Measurements from ENCODE around the gene KCNH1. TPM values are rescaled to one million over a fixed set of nuclear protein-coding genes. Genes with fewer than 3 reads are reported as not detected.

Gene KCNH1
- total RNA-seq, 1 donor from 2014 or later, result 10.1 TPM

DNA sequence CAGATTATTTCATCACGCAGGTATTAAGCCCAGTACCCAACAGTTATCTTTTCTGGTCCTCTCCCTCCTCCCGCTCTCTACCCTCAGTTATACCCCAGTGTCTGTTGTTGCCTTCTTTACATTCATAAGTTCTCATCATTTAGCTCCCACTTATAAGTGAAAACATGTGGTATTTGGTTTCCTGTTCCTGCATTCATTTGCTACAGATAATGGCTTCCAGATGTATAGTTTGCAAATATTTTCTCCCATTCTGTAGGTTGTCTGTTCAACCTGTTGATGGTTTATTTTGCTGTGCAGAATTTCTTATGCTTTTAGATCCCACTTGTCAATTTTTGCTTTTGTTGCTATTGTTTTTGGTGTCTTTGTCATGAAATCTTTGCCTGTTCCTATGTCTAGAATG is 21.1 kb upstream of the KCNH1 start:
- no peak overlapping the region for H3K4me3 ChIP-seq (ENCODE audit: low read depth, low read length)
- DNase-seq (ENCODE audit: low read depth), result no peak
- no peak for TF ChIP-seq CTCF (conservative IDR thresholded peaks at IDR 0.05; ENCODE audit: low read depth, low read length)

GRCh38 chr1:211153932-211154331 is 20.0 kb upstream of the KCNH1 start:
- no peak for TF ChIP-seq CTCF (conservative IDR thresholded peaks at IDR 0.05; ENCODE audit: low read depth, low read length)
- H3K4me3 ChIP-seq (ENCODE audit: low read depth, low read length), result no peak overlapping the region
- no peak for DNase-seq (ENCODE audit: low read depth)

GRCh38 chr1:211148366-211148765 is 14.4 kb upstream of the KCNH1 start:
- no peak for DNase-seq (ENCODE audit: low read depth)
- H3K4me3 ChIP-seq (ENCODE audit: low read depth, low read length), result no peak overlapping the region
- TF ChIP-seq CTCF (conservative IDR thresholded peaks at IDR 0.05; ENCODE audit: low read depth, low read length), result no peak

DNA sequence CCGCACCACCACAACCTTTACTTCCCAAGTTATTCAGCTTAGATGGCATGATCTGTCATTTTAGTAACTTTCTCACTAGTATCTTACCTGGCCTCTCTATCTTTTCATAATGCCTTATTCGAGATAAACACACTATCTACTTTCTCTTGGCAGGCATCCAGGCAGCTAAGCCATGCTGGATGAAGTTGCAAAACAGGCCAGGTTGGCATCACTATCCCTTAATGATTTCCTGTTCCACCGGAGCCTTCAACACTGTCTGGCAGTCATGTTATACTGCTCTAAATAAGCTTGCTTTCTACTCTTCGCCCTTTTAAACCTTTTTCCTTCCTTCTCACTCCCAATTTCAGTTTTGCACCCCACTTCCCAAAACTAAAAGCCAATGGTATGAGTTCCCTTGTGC is 12.0 kb upstream of the KCNH1 start:
- DNase-seq (ENCODE audit: low read depth), result no peak
- no peak for TF ChIP-seq CTCF (conservative IDR thresholded peaks at IDR 0.05; ENCODE audit: low read depth, low read length)
- no peak overlapping the region for H3K4me3 ChIP-seq (ENCODE audit: low read depth, low read length)

- peak; percentile 88 for TF ChIP-seq CTCF (conservative IDR thresholded peaks at IDR 0.05; ENCODE audit: low read depth, low read length)
- H3K4me3 ChIP-seq (ENCODE audit: low read depth, low read length), result no peak overlapping the region
- peak; percentile 41 for DNase-seq (ENCODE audit: low read depth)
Measured at GRCh38 chr1:211135342-211135950, 1.5 kb upstream of the KCNH1 start.

DNA sequence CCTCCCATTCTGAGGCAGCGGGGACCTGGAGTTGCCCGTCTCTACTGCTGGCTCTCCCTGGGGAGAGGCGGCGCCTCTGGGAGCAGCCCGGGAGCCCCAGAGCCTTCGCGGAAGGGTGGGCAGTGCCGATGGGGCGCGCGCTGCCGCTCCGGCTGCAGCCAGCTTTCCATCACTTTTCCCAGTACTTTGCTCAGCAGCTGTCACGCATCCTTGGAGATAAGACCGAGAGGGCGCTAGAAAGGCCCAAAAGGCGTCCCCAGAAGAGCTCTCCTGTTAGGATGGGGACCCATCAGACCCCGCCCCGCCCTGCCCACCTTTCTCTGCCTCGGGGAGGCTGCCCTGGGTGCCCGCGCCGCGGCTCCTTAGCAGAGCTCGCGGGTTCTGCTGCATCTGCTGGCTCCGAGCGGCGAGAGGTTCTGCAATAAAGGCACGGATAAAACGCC is 534 bp downstream of the KCNH1 start:
- H3K4me3 ChIP-seq (ENCODE audit: low read depth, low read length), result peak overlapping the region; percentile 60
- TF ChIP-seq CTCF (conservative IDR thresholded peaks at IDR 0.05; ENCODE audit: low read depth, low read length), result no peak
- no peak for DNase-seq (ENCODE audit: low read depth)

- no peak for TF ChIP-seq CTCF (conservative IDR thresholded peaks at IDR 0.05; ENCODE audit: low read depth, low read length)
- no peak for DNase-seq (ENCODE audit: low read depth)
- H3K4me3 ChIP-seq (ENCODE audit: low read depth, low read length), result peak overlapping the region; percentile 60
Measured at GRCh38 chr1:211132721-211133392, 1.1 kb downstream of the KCNH1 start.

Measured in epithelial cell of proximal tubule (primary cell).